HG03103 (cell line): ENCODE results near the gene CUX1.
"Not testable (repeated sequence)": the region's sequence is repeated elsewhere in the genome, so short reads cannot be mapped to it uniquely, and the experiment has no call there.

Source experiments
- ATAC-seq: cut with Tn5 transposase; IDR thresholded peaks from one replicate; pipeline ENCODE4 v1.9.1; 2021; ENCODE audit warnings: low read depth; ENCODE audit not compliant: unreplicated experiment

Gene CUX1

GRCh38 chr7:102019461-102019860 is 202.0 kb downstream of the CUX1 start:
- no peak for ATAC-seq

- no peak for ATAC-seq
Observed at GRCh38 chr7:102021841-102022618, 204.6 kb downstream of the CUX1 start.

DNA sequence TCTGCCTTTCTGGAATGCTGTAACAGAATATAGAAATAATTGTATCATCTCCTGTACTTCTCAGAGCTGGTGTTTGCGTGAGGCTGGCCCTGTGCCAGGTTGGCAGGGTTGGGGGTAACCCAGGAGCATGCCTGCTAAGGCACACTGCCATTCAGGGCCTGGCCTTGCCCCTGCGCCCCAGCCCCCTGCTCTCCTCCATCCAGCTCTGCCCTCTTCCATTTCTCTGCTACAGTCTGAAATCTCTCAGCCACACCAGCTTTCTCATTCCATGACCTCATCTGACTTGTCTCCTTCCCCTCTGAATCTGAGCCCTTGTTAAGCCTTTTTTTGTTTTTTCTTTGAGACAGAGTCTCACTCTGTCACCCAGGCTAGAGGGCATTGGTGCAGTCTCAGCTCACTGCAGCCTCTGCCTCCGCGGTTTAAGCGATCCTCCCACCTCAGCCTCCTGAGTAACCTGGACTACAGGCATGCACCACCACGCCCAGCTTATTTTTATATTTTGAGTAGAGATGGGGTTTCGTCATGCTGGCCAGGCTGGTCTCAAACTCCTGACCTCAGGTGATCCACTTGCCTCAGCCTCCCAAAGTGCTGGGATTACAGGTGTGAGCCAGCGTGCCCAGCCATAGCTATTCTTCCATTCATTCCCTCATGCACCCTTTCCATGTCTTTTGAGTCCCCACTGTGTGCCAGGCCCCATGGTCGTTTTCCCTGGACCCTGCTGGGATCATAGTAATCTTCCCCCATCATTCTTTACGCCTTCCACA is 206.8 kb downstream of the CUX1 start:
- ATAC-seq, result no peak

DNA sequence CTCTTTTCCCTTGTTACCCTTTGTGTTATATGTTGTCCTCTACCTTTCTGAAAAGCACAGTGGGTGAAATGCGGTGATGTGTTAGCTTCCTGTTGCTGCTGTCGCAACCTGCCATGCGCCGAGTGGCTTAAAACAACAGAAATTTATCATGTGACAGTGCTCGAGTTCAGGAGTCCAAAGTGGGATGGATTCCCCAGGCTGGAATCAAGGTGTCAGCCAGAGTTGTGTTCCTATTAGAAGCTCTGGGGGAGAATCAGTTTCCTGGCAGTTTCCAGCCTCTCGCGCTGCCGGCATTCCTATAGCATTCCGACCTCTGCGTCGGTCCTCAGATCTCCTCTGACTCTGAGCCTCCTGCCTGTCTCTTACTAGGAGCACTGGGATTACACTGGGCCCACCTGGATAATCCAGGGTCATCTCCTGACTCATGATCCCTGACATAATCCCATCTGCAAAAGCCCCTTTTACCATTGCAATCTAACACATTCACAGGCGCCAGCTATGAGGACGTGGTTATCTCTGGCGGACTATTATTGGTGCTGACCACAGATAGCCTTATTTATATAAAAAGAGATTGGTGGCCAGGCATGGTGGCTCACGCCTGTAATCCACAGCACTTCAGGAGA is 207.5 kb downstream of the CUX1 start:
- no peak for ATAC-seq

DNA sequence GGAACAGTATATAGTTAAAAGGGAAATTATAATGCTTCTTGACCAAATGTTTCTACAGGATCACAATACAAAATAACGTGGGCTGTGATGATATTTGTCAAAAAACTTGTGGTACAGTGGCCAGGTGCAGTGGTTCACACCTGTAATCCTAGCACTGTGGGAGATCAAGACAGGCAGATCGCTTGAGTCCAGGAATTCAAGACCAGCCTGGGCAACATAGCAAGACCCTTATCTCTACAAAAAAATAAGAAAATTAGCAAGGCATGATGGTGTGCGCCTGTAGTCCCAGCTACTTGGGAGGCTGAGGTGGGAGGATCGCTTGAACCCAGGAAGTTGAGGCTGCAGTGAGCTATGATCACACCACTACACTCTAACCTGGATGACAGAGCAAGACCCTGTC is 208.4 kb downstream of the CUX1 start:
- not testable (repeated sequence) for ATAC-seq

GRCh38 chr7:102028206-102028826 is 210.9 kb downstream of the CUX1 start:
- no peak for ATAC-seq

DNA sequence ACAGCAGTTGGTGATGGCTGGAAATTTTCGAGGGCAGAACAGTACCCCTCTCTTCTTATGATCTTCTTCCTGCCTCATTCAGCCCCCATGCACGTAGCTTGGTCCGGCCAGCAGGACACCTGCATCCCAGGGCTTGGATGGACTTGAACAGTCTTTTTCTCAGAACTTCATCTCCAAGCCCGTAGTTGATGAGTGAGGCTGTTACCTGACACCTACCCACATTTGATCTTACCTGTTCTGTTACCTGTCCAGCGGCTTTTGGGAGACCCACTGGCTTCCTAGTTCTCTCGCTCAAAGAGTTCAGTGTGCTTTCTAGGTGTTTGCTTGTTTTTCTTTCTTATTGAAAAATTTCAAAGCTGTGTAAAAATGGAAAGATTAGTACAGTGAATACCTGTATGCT is 212.2 kb downstream of the CUX1 start:
- ATAC-seq, result no peak

DNA sequence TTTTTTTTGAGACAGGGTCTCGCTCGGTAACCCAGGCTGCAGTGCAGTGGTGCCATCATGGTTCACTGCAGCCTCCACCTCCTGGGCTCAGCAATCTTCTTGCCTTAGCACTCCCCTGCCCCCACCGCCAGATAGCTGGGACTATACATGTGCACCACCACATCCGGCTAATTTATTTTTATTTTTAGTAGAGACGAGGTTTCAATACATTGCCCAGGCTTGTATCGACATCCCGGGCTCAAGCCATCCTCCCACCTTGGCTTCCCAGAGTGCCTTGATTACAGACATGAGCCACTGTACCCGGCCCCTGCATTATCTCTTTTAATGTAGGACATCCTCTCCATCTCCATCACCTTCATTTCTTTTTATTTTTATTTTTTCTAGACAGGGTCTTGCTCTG is 213.3 kb downstream of the CUX1 start:
- ATAC-seq, result no peak

- ATAC-seq, result no peak
Observed at GRCh38 chr7:102036958-102037357, 219.5 kb downstream of the CUX1 start.

GRCh38 chr7:102039706-102040105 is 222.3 kb downstream of the CUX1 start:
- no peak for ATAC-seq

- no peak for ATAC-seq
Observed at GRCh38 chr7:102040569-102040968, 223.1 kb downstream of the CUX1 start.

GRCh38 chr7:102042016-102042656 is 224.7 kb downstream of the CUX1 start:
- no peak for ATAC-seq

- ATAC-seq, result not testable (repeated sequence)
Observed at GRCh38 chr7:102042796-102043195, 225.4 kb downstream of the CUX1 start.

DNA sequence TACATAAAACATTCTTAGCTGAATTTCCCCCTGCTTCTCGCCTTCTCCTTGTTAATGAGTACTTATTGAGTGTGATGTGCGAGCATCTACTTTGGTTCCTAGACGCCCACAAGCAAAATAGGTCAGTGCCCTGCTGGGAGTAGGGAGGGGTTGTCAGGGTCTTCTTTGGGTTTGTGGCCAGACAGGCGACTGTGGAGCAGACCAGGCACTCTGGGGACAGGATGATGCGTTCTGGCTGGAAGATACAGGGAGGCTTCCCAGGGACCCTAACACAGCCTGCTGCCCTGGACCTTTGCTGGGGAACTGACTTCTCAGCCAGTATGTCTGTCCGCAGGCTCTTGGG is 227.2 kb downstream of the CUX1 start:
- no peak for ATAC-seq

- ATAC-seq, result no peak
Observed at GRCh38 chr7:102044984-102045673, 227.7 kb downstream of the CUX1 start.

- ATAC-seq, result no peak
Observed at GRCh38 chr7:102045681-102046372, 228.4 kb downstream of the CUX1 start.

DNA sequence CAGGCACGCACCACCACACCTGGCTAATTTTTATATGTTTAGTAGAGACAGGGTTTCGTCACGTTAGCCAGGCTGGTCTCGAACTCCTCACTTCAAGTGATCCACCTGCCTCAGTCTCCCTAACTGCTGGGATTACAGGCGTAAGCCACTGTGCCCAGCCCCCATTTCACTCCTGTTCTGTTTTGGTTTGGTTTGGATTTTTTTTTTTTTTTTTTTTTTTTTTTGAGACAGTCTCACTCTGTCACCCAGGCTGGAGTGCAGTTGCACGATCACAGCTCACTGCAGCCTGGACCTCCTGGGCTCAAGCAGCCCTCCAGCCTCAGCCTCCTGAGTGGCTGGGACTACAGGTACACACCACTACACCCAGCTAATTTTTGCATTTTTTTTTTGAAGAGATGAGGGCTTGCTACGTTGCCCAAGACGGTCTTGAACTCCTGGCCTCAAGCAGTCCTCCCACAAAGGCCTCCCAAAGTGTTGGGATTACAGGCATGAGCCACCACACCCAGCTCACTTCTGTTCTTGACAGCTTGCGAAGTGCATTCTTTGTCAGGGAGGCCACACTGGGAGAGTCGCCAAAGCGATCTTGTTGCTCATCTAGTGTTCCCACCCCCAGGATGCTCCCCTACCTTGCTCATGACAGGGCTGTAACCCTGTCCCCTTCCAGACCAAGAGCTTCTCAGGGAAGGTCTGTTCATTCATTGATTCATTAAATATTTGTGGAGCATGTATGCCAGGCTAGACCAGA is 229.1 kb downstream of the CUX1 start:
- ATAC-seq, result no peak

DNA sequence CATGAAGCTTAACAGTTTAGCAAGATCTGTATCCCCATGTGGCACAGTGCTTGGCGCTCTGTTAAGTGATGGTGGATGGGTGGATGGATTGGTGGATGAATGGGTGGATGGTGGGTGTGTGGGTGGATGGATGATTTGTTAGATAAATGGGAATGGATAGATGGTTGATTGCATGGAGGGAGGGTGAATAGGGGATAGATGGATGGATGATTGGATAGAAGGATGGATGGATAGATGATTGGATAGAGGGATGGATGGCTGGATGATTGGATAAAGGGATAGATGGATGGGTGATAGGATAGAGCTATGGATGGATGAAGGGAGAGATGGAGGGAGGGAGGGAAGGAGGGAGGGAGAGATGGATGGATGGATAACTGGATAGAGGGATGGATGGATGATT is 229.7 kb downstream of the CUX1 start:
- no peak for ATAC-seq

- ATAC-seq, result no peak
Observed at GRCh38 chr7:102049765-102050164, 232.3 kb downstream of the CUX1 start.
